ENCODE data around the gene ARHGEF28.

DNA sequence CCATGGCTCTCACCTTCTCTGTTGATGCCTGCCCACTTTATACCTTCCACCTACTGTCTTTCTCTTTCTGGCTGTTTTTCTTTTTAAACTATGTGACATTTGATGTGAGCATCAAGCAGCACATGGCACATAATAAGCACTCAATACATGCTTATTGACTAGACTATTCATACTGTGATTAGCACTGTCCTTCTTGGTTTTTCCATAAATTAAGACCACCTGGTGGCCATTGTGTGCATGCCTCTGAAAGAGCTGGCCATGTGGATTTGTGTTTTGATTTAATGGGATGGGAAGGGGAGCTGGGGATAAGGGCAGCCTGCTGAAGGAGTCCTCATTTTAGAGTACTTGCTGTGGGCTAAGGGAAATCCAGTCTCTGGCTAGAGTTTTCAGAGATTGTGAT, 79.4 kb downstream of the ARHGEF28 start:
- TF ChIP-seq, protein P1, sequence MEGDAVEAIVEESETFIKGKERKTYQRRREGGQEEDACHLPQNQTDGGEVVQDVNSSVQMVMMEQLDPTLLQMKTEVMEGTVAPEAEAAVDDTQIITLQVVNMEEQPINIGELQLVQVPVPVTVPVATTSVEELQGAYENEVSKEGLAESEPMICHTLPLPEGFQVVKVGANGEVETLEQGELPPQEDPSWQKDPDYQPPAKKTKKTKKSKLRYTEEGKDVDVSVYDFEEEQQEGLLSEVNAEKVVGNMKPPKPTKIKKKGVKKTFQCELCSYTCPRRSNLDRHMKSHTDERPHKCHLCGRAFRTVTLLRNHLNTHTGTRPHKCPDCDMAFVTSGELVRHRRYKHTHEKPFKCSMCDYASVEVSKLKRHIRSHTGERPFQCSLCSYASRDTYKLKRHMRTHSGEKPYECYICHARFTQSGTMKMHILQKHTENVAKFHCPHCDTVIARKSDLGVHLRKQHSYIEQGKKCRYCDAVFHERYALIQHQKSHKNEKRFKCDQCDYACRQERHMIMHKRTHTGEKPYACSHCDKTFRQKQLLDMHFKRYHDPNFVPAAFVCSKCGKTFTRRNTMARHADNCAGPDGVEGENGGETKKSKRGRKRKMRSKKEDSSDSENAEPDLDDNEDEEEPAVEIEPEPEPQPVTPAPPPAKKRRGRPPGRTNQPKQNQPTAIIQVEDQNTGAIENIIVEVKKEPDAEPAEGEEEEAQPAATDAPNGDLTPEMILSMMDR (IDR thresholded peaks at IDR 0.05), result no peak
- no peak for TF ChIP-seq POLR2A (IDR thresholded peaks at IDR 0.05)
- TF ChIP-seq EP300 (IDR thresholded peaks at IDR 0.05), result no peak
